GM18870 (cell line): ENCODE results near the gene CCDC88B.

Experiments
- ATAC-seq: cut with Tn5 transposase; IDR thresholded peaks from one replicate; pipeline ENCODE4 v1.9.1; 2021; ENCODE audit warnings: moderate library complexity; ENCODE audit not compliant: unreplicated experiment

CCDC88B gene, protein sequence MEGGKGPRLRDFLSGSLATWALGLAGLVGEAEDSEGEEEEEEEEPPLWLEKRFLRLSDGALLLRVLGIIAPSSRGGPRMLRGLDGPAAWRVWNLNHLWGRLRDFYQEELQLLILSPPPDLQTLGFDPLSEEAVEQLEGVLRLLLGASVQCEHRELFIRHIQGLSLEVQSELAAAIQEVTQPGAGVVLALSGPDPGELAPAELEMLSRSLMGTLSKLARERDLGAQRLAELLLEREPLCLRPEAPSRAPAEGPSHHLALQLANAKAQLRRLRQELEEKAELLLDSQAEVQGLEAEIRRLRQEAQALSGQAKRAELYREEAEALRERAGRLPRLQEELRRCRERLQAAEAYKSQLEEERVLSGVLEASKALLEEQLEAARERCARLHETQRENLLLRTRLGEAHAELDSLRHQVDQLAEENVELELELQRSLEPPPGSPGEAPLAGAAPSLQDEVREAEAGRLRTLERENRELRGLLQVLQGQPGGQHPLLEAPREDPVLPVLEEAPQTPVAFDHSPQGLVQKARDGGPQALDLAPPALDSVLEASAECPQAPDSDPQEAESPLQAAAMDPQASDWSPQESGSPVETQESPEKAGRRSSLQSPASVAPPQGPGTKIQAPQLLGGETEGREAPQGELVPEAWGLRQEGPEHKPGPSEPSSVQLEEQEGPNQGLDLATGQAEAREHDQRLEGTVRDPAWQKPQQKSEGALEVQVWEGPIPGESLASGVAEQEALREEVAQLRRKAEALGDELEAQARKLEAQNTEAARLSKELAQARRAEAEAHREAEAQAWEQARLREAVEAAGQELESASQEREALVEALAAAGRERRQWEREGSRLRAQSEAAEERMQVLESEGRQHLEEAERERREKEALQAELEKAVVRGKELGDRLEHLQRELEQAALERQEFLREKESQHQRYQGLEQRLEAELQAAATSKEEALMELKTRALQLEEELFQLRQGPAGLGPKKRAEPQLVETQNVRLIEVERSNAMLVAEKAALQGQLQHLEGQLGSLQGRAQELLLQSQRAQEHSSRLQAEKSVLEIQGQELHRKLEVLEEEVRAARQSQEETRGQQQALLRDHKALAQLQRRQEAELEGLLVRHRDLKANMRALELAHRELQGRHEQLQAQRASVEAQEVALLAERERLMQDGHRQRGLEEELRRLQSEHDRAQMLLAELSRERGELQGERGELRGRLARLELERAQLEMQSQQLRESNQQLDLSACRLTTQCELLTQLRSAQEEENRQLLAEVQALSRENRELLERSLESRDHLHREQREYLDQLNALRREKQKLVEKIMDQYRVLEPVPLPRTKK (N-terminal part only)

DNA sequence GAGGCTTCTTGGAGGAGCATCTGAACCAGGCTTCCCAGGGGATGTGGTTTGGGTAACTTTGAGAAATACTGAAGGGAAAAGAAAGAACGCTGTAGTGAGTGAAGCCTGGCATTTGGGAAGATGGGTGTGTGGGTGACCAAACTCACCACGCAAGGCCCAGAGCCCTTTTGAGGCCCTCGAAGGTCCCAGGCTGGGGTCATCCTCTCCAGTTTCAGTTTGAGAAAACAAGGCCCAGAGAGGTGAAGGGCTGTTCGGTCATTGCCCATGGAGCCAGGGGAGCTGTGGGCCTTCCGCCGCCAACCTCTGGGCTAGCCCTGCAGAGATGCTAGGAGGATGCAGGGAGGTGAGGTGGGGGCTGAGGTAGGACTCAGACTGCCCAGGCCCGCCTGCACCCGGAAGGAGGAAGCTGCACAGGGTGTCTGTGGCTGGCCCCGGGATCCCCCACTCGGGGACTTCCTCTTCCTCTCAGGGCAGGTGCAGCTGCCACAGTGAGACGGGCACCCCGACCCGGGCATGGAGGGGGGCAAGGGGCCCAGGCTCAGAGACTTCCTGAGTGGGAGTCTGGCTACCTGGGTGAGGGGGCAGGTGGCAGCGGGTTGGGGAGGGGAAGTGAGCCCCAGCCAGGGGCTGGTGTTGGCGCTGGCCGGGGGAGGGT lies at the start of gene CCDC88B:
CCDC88B (plus strand) TSS at position 451 of the 655 bp plus-strand sequence; CDS start at position 514, 63 bp downstream.
- peak; percentile 37 for ATAC-seq

DNA sequence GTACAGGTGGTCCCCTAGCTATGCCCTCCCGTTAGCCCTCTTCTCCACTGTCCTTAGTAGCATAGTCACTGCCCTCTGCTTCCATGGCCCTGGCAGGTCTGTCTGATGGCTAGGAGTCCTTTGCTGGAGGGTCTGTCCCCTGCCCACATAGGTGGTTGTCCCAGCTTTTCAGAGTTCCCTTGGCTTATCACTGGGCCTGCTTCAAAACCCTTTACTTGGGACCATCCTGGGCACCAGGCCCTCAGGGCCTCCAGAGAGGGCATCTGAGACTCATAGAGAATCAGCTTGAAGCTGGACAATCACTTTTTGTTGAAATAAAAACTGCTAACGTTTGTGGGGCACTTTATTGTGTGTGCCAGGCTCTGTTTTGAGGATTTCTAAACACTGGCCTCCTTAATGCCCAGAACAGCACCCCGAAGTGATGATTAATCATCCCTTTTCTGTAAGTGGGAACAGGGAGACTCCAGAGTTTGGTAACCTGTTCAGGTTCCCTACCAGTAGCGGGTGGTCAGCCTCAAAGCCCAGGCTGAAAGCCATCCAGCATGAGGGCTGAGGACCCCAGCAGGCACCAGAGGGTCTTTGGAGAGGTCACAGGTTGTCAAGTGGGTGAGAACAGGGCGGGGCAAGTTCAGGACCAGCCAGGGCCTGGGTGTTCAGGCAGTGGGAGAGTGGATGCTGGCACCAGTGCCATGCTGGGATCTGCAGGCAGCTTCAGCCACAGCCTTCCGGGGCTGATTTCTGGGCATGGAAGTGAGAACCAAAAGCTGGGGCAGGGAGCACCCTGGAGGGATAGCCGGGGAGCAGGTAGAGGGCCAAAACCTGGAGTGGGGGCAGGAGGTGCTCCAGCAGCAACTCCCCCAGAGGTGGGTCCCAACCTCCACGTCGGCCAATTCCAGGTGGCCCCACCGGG lies 49.4 kb upstream of the CCDC88B start:
- no peak for ATAC-seq

GRCh38 chr11:64291262-64291751 lies 48.7 kb upstream of the CCDC88B start, which contains the start of gene KCNK4:
Gene KCNK4, plus strand, starts transcription at chr11:64291302. Its CDS starts 1,717 bp downstream, at chr11:64293019.
- ATAC-seq: no peak

- ATAC-seq: no peak
Observed at GRCh38 chr11:64291752-64292459, 48.1 kb upstream of the CCDC88B start.

GRCh38 chr11:64292460-64293254 lies 47.3 kb upstream of the CCDC88B start:
- no peak for ATAC-seq

DNA sequence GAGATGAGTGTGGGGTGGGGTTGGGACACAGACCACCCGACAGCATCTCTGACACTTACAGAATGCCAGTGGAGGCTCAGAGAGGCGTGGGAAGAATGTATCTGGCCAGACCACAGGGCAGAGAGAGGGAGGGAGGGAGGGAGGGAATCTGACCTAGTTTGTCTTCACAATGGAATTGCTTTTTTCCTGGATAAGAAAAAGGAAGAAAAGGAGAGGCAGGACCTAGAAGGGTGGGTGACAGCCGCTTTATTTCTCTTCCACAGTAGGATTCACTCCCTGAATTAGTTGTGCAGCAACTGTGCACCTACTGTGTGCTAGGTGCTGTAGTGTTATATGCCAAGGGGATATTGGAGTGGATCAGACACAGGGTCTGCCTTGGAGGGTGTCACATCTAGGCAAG lies 45.2 kb upstream of the CCDC88B start:
- ATAC-seq: no peak

DNA sequence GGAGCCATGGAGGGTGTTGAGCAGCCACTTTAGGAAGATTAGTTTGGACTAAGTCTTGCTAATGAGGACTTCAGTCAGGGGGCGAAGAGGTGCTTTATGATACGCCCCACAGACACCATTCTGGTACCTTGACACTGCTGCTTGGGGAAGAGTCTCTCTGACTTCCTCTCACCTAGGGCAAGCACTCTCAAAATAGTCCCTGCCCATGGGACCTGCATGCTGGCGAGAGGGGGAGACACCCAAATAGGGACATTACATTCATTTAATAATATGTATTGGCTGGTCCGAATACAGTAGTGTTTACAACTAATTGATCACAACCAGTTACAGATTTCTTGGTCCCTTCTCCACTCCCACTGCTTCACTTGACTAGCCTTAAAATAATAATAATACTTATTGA lies 44.2 kb upstream of the CCDC88B start:
- ATAC-seq: no peak

- ATAC-seq: no peak
Observed at GRCh38 chr11:64296236-64296635, 43.8 kb upstream of the CCDC88B start.

- no peak for ATAC-seq
Observed at GRCh38 chr11:64296830-64297698, 42.9 kb upstream of the CCDC88B start.

DNA sequence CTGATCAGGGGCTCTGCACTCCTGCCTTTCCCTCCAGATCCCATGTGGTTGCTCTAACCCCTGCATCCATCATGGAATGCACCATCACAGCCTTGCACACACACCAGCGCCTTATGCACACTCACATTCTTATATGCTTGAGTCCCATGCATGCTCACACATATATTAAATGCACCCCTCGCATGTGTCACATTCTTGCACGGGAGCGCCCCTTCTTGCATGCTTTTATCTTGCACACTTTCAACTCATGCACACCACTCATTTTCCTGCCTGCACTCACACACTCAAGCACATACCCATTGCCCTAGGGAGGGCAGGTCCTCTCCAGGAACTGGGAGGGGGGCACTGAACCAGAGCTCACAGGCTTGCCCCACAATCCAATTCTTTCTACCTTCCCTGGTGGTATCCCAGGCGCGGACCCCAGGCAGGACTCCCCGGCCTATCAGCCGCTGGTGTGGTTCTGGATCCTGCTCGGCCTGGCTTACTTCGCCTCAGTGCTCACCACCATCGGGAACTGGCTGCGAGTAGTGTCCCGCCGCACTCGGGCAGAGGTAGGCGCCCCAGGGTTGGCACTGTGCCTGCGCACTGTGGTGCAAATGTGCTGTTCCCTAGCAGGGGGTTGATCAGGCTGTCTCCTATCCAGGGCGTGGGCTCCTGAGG lies 42.2 kb upstream of the CCDC88B start:
- no peak for ATAC-seq

DNA sequence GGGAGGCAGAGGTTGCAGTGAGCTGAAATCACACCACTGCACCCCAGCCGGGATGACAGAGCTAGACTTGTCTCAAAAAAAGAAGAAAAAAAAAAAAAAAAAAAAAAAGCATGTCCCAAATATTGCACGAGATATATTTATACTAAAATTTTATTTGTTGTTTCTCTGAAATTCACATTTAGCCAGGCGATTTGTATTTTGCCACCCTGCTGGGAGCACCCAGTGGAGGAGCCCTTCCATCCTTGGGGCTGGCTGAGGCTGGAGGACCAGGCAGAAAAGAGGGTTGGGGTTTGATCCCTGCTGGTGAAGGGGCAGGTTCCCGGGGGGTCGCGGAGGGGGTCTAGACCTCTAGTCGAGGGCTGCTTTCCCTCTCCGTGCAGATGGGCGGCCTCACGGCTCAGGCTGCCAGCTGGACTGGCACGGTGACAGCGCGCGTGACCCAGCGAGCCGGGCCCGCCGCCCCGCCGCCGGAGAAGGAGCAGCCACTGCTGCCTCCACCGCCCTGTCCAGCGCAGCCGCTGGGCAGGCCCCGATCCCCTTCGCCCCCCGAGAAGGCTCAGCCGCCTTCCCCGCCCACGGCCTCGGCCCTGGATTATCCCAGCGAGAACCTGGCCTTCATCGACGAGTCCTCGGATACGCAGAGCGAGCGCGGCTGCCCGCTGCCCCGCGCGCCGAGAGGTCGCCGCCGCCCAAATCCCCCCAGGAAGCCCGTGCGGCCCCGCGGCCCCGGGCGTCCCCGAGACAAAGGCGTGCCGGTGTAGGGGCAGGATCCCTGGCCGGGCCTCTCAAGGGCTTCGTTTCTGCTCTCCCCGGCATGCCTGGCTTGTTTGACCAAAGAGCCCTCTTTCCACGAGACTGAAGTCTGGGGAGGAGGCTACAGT lies 40.8 kb upstream of the CCDC88B start:
- ATAC-seq: no peak

DNA sequence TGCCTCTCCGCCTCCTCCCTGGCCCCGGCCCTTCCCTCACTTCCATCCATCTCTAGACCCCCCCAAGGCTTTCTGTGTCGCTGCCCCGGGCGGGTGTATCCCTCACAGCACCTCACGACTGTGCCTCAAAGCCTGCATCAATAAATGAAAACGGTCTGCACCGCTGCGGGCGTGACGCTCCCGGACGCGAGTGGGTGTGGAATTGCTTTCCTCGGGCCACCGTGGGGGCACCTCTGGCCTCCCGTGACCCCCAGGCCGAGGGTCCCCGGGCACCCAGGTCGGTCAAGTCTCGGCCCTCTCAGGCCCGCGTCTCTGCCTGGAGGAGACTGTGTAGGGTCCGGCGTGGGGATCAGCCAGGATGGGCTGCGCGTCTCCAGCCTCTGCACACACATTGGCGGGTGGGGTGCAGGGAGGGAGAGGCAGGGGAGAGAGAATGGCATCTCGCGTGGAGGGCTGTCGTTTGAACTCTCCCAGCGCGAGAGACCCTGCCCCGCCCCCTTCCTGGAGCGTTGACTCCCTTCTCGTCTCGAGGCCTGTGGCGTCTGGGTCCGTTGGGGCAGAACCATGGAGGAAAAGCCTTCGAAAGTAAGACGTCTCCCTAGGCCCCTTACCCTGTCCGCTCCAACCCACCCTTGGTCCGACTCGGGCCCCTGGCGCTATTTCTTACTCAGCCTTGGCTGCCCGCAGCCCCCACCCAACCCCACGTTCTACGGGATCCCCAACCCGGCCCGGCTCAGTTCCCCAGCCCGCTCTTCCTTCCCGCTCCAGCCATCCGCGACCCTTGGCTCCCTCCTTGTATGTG lies 40.0 kb upstream of the CCDC88B start, which contains the start of gene CATSPERZ:
CATSPERZ (plus strand) TSS at position 512 of the 802 bp plus-strand sequence; CDS start at position 565, 53 bp downstream.
- no peak for ATAC-seq

DNA sequence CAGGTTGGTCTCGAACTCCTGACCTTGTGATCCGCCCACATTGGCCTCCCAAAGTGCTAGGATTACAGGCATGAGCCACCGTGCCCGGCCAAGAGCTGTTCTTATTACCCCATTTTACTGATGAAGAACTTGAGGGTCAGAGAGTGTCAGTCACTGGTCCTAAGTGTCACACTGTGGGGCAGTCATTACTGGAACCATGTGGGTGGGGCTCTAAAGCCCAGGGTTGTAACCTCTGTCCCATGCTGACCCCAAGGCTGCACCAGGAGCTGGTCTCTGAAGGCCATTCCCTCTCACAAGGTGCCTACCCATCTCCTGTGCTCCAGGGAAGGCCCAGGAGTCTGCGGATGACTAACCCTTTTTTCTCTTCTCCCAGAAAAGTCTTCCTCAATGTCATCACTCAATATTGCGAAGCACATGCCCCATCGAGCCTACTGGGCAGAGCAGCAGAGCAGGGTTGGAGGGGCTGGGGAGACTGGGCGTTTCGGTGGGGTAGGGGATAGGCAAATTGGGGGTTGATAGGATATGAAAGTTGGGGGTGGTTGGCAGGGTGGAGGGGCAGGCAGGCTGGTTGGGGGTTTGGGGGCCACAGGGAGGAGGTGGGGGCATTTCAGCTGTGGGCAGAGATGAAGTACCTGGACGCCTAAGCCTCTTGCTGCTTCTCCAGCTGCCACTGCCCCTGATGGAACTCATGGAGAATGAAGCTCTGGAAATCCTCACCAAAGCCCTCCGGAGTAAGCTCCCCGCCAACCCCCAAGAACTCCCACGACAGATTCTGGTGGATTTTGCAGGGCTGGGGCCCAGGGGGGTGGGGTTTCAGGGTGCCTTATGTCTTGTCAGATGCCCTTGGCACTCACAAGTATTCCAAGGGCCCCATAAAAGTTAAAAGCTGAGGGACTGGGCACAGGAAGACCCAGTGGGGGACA lies 36.6 kb upstream of the CCDC88B start:
- ATAC-seq: no peak
